ENCODE measurements around the gene RRBP1.

RRBP1 gene, protein sequence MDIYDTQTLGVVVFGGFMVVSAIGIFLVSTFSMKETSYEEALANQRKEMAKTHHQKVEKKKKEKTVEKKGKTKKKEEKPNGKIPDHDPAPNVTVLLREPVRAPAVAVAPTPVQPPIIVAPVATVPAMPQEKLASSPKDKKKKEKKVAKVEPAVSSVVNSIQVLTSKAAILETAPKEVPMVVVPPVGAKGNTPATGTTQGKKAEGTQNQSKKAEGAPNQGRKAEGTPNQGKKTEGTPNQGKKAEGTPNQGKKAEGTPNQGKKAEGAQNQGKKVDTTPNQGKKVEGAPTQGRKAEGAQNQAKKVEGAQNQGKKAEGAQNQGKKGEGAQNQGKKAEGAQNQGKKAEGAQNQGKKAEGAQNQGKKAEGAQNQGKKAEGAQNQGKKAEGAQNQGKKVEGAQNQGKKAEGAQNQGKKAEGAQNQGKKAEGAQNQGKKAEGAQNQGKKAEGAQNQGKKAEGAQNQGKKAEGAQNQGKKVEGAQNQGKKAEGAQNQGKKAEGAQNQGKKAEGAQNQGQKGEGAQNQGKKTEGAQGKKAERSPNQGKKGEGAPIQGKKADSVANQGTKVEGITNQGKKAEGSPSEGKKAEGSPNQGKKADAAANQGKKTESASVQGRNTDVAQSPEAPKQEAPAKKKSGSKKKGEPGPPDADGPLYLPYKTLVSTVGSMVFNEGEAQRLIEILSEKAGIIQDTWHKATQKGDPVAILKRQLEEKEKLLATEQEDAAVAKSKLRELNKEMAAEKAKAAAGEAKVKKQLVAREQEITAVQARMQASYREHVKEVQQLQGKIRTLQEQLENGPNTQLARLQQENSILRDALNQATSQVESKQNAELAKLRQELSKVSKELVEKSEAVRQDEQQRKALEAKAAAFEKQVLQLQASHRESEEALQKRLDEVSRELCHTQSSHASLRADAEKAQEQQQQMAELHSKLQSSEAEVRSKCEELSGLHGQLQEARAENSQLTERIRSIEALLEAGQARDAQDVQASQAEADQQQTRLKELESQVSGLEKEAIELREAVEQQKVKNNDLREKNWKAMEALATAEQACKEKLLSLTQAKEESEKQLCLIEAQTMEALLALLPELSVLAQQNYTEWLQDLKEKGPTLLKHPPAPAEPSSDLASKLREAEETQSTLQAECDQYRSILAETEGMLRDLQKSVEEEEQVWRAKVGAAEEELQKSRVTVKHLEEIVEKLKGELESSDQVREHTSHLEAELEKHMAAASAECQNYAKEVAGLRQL (N-terminal part only)

DNA sequence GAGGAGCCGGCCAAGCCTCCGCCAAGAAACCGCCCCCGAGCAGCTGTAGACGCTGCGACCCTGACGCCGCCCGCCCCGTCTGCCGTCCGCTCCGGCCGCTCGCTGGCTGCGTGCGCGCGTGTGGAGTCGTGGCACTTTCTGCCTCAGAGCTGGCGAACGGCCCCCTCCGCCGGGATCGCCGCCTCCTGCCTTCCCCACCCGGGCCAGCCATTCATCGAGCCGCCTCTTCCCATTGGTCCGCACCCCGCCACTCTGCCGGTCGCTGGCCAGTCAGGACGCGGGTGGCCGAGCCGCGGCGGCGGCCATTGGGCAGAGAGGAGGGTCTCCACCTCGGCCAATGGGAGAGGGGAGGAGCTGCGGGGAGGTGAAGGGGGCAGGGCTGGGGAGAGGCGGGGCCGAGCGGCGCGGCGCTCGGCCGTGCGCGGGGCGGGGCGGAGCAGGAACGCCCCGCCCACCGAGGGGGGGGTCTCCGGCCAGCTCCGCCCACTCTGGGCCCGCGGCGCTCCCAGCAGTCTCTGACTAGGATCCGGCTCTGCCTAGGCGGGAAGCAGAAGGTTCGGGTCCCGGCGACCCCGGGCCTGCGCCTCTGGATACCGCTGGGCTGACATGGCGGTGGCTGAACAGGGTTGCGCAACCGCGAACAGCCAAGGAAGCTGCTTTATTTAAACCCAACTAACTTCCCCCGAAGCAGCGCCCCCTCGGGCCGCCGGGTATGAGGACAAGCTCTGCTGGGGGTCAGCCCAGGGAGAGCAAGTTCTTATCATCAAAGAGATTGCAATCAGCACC, at the start of gene RRBP1:
Gene RRBP1 (minus strand): TSS at position 140 of the 786 bp plus-strand sequence. CDS start 21,735 bp downstream, outside the sequence.
- peak; percentile 88 to 90 for DNase-seq (ENCODE audit: low read depth in 2 of 2)

- no peak for DNase-seq (ENCODE audit: low read depth in 2 of 2)
Measured at GRCh38 chr20:17731233-17731632, 49.2 kb upstream of the RRBP1 start.

- no peak for DNase-seq (ENCODE audit: low read depth in 2 of 2)
Measured at GRCh38 chr20:17730071-17730470, 48.0 kb upstream of the RRBP1 start.

GRCh38 chr20:17728074-17728473, 46.0 kb upstream of the RRBP1 start:
- no peak for DNase-seq (ENCODE audit: low read depth in 2 of 2)

DNA sequence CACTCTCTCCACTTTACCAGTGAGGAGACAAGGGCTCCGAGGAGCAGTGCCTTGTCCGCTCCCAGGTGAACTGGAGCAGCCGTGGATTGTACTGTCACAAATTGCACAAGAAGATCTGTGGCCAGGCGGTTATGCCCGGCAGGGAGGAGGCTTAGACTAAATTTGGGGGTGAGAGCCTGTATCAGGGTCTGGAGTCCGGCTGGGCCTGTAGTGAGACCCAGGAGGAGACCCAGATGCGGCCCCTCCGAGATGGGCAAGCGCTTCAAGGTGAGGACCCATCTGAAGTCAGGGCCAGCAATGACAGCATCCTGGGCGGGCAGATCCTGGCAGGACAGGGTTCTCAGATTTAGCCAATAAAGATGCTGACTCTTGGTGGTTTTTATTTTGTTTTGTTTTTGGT, 45.3 kb upstream of the RRBP1 start:
- DNase-seq (ENCODE audit: low read depth in 2 of 2), result no peak

DNA sequence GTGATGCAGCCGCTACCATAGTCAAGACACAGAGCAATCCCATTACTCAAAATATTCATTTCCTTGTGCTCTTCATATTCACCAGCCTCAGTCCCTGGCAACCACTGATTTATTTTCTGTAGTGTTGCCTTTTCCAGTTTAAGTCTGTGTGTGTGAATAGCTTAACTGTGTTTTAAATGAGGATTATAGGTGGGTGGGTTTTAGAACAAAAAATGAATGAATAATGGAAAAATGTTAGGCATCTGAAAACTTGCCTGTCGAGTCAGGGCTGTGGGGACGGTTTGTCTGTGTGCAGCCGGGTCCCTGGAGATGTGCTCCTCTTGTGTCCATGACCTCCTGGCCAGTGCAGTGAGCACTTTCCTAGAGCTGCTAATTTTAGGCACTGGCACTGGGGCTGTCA, 44.9 kb upstream of the RRBP1 start:
- DNase-seq (ENCODE audit: low read depth in 2 of 2), result no peak

GRCh38 chr20:17725094-17725835, 43.2 kb upstream of the RRBP1 start:
- no peak for DNase-seq (ENCODE audit: low read depth in 2 of 2)

- no peak for DNase-seq (ENCODE audit: low read depth in 2 of 2)
Measured at GRCh38 chr20:17723301-17723691, 41.3 kb upstream of the RRBP1 start.

GRCh38 chr20:17722493-17723300, 40.7 kb upstream of the RRBP1 start:
- no peak for DNase-seq (ENCODE audit: low read depth in 2 of 2)

GRCh38 chr20:17721802-17722486, 39.9 kb upstream of the RRBP1 start:
- DNase-seq (ENCODE audit: low read depth in 2 of 2), result no peak

DNA sequence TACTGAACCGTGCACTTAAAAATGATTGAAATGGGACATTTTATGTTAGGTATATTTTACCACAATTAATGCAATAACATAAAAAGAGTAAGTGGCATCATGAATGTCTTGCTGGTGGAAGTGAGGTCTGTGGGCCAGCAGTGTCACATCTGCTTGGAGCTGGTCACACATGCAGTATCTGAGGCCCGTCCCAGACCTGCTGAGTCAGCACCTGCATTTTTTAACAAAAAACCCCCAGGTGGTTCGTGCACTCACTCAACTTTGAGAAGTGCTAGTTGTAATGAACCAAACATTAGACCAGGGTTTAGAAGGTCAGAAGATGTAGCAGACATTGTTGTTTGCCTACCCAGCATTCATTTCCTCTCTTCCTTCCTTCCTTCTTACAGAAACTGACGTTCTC, 38.7 kb upstream of the RRBP1 start:
- no peak for DNase-seq (ENCODE audit: low read depth in 2 of 2)

DNA sequence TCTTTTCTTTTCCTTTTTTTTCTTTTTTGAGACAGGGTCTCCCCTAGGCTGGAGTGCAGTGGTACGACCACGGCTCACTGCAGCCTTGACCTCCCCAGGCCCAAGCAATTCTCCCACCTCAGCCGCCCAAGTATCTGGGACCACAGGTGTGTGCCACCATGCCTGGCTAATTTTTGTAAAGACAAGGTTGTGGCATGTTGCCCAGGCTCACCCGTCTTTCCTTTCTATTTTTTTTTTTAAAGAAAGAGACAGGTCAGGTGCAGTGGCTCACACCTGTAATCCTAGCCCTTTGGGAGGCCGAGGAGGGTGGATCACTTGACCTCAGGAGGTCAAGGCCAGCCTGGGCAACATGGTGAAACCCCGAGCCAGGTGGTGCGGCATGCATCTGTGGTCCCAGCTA, 34.3 kb upstream of the RRBP1 start:
- DNase-seq (ENCODE audit: low read depth in 2 of 2), result no peak

DNA sequence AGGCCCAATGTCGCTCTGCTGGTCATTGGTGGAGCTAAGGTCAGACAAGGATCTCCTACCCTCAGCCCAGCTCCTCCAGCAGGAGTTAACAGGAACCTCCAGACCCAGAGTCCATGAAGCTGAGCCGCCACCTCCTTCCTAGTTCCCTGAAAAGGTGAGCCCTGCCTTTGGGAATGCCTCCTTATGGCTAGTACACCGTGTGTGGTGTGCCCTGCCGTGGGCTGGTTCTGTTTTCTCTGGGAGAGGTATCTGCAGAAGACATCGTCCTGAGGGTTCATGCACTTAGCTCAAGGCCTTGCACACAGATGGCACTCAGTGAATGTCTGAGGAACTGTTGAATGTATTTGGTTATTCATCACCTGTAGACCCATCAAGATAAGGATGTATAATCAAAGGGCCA, 33.0 kb upstream of the RRBP1 start:
- DNase-seq (ENCODE audit: low read depth in 2 of 2), result no peak

GRCh38 chr20:17714597-17714996, 32.6 kb upstream of the RRBP1 start:
- DNase-seq (ENCODE audit: low read depth in 2 of 2), result no peak

DNA sequence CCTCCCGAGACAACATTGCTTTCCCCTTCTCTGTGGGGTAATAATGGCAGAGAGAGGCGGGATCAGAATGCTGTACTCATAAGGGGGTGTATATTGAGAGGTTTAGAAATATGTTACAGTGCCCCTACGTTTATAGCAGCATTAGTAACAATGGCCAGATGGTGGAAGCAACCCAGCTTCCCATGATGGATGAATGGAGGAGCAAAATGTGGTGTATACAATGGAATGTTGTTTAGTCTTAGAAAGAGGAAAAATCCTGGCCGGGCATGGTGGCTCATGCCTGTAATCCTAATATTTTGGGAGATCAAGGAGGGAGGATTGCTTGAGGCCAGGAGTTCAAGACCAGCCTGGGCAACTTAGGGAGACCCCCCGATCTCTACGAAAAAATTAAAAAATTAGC, 30.7 kb upstream of the RRBP1 start:
- no peak for DNase-seq (ENCODE audit: low read depth in 2 of 2)

DNA sequence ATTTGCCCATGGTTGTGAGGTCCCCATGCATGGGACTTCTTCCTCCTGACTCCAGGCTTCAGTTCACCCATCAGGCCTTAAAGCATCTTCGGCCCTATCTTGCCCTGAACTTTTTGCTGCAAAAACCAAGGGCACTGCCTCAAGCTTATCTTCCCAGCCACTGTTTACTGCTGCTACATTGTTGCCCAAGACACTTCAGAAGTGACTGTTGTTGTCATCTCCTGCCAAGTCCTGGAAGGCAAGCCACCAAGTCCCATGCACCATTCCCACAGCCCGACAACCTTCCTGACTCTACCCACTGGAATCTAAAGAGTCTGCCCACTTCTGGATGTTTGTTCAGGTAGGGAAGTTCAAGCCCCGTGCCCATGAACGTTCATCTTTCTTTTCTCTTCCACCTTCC, 30.2 kb upstream of the RRBP1 start:
- DNase-seq (ENCODE audit: low read depth in 2 of 2), result no peak

- DNase-seq (ENCODE audit: low read depth in 2 of 2), result no peak
Measured at GRCh38 chr20:17711267-17711627, 29.2 kb upstream of the RRBP1 start.

- no peak for DNase-seq (ENCODE audit: low read depth in 2 of 2)
Measured at GRCh38 chr20:17710379-17711266, 28.6 kb upstream of the RRBP1 start.

All from stimulated activated CD8-positive, alpha-beta memory T cell treated with anti-CD3 and anti-CD28 coated beads, Interleukin-7, amount 100 ng/mL, for 1 hour (primary cell).